Neuronal stem cell (in vitro differentiated cells): ENCODE results near the gene TMED5.

Experiments
- DNase-seq: peaks from one replicate; pipeline ENCODE4 v3.0.0-alpha.2; 2013; ENCODE audit warnings: low spot score
- H2AFZ ChIP-seq: one replicate; pipeline ENCODE4 v1.6.1; 2013; ENCODE audit warnings: mild to moderate bottlenecking, low read length, inconsistent platforms
- H2AK5ac ChIP-seq: 2 replicates; pipeline ENCODE4 v1.6.1; 2013; ENCODE audit warnings: low read depth, mild to moderate bottlenecking, inconsistent platforms, low read length, moderate library complexity, mixed read lengths
- H2BK120ac ChIP-seq: 2 replicates; pipeline ENCODE4 v1.6.1; 2013; ENCODE audit warnings: low read depth, mild to moderate bottlenecking, inconsistent platforms, low read length, moderate library complexity, mixed read lengths
- H2BK12ac ChIP-seq: one replicate; pipeline ENCODE4 v1.6.1; 2013; ENCODE audit warnings: low read length, inconsistent platforms
- H2BK15ac ChIP-seq: 2 replicates; pipeline ENCODE4 v1.6.1; 2013; ENCODE audit warnings: mild to moderate bottlenecking, low read length, inconsistent platforms, mixed read lengths
- H2BK5ac ChIP-seq: one replicate; pipeline ENCODE4 v1.6.1; 2013; ENCODE audit warnings: inconsistent platforms, mild to moderate bottlenecking, low read length, moderate library complexity
- H3K14ac ChIP-seq: one replicate; pipeline ENCODE4 v1.6.1; 2013; ENCODE audit warnings: low read length, inconsistent platforms
- H3K18ac ChIP-seq: 2 replicates; pipeline ENCODE4 v1.6.1; 2013; ENCODE audit warnings: low read length, inconsistent platforms
- H3K23ac ChIP-seq: 2 replicates; pipeline ENCODE4 v1.6.1; 2013; ENCODE audit warnings: low read depth, mild to moderate bottlenecking, mixed read lengths, low read length, inconsistent platforms; ENCODE audit not compliant: poor library complexity
- H3K27ac ChIP-seq: replicated peaks from 3 replicates; pipeline ENCODE4 v1.5.1; 2013; ENCODE audit warnings: low read length, inconsistent platforms
- H3K27me3 ChIP-seq, 3 experiments: 2 replicates each; pipeline ENCODE4 v1.6.1; 2013; ENCODE audit warnings: low read length in 3 of 3, mild to moderate bottlenecking in 2 of 3, inconsistent platforms in 1 of 3, low read depth in 1 of 3, mixed read lengths in 1 of 3, moderate library complexity in 1 of 3; ENCODE audit not compliant: control insufficient read depth in 3 of 3, insufficient read depth in 3 of 3
- H3K36me3 ChIP-seq, 2 donors: replicated peaks in 1 of 2; 2 replicates each; pipeline ENCODE4 v1.6.1; 2013; ENCODE audit warnings: low read length in 2 of 2; ENCODE audit not compliant: control insufficient read depth in 2 of 2, insufficient read depth in 2 of 2
- H3K4ac ChIP-seq: 2 replicates; pipeline ENCODE4 v1.6.1; 2013; ENCODE audit warnings: inconsistent platforms, mild to moderate bottlenecking, low read length, moderate library complexity
- H3K4me1 ChIP-seq, 2 donors: 1 replicate in 1 of 2; 2 replicates in 1 of 2; pipeline ENCODE4 v1.6.1; 2013; ENCODE audit warnings: low read length in 2 of 2, low read depth in 1 of 2; ENCODE audit not compliant: control insufficient read depth in 2 of 2, insufficient read depth in 1 of 2
- H3K4me2 ChIP-seq: one replicate; pipeline ENCODE4 v1.6.1; 2013; ENCODE audit warnings: mild to moderate bottlenecking, low read length, inconsistent platforms; ENCODE audit not compliant: insufficient read depth, poor library complexity, severe bottlenecking
- H3K4me3 ChIP-seq, 2 donors: 2 replicates each; pipeline ENCODE4 v1.5.1; 2013; ENCODE audit warnings: low read length in 2 of 2, mild to moderate bottlenecking in 2 of 2, inconsistent platforms in 1 of 2, moderate library complexity in 1 of 2
- H3K79me1 ChIP-seq: one replicate; pipeline ENCODE4 v1.6.1; 2013; ENCODE audit warnings: low read depth, mild to moderate bottlenecking, inconsistent platforms, low read length, moderate library complexity
- H3K9ac ChIP-seq: one replicate; pipeline ENCODE4 v1.6.1; 2013; ENCODE audit warnings: mild to moderate bottlenecking, low read depth, low read length, inconsistent platforms; ENCODE audit not compliant: poor library complexity
- H3K9me3 ChIP-seq, 2 donors: replicated peaks in 1 of 2; 2 replicates each; pipeline versions ENCODE3 to v1.6.1; 2013; ENCODE audit warnings: low read length in 2 of 2, mild to moderate bottlenecking in 2 of 2, inconsistent platforms in 1 of 2, low read depth in 1 of 2, mixed read lengths in 1 of 2, moderate library complexity in 1 of 2; ENCODE audit not compliant: control insufficient read depth in 2 of 2, insufficient read depth in 1 of 2
- H4K8ac ChIP-seq: one replicate; pipeline ENCODE4 v1.6.1; 2013; ENCODE audit warnings: low read depth, mild to moderate bottlenecking, inconsistent platforms, low read length, moderate library complexity
- H4K91ac ChIP-seq: one replicate; pipeline ENCODE4 v1.6.1; 2013; ENCODE audit warnings: low read length, low read depth, mild to moderate bottlenecking, inconsistent platforms; ENCODE audit not compliant: poor library complexity
- WGBS, 2 donors: extraction: QIAGEN DNeasy Blood & Tissue Kit; methylation state at CpG; one replicate each; pipeline ENCODE4 v1.1.7; 2013; ENCODE audit warnings: missing lambda C conversion rate in 2 of 2, mixed read lengths in 1 of 2; ENCODE audit not compliant: insufficient read length in 2 of 2, insufficient replicate concordance in 1 of 2; ENCODE audit errors: extremely low coverage in 2 of 2; 5-methylcytosine and 5-hydroxymethylcytosine counted together

The TMED5 gene

GRCh38 chr1:93150729-93151128 lies 29.5 kb downstream of the TMED5 start:
- H3K18ac ChIP-seq = no peak overlapping the region
- peaks cover 2 to 79% of the 10 kb centered on the region in 2 donors for H3K36me3 ChIP-seq
- no peaks in the 10 kb centered on the region for H3K79me1 ChIP-seq

GRCh38 chr1:93148001-93148400 lies 32.2 kb downstream of the TMED5 start:
- H3K4ac ChIP-seq = no peak overlapping the region
- H3K23ac ChIP-seq = no peak overlapping the region
- no peak overlapping the region for H3K4me3 ChIP-seq
- no peak overlapping the region for H3K4me2 ChIP-seq
- H3K79me1 ChIP-seq = no peaks in the 10 kb centered on the region
- H2BK120ac ChIP-seq = no peak overlapping the region
- H3K9ac ChIP-seq = no peak overlapping the region
- no peaks in the 10 kb centered on the region for H3K27me3 ChIP-seq
- no peak overlapping the region for H3K27ac ChIP-seq
- H2BK5ac ChIP-seq = no peak overlapping the region
- H3K4me1 ChIP-seq = no peaks in the 10 kb centered on the region
- H3K36me3 ChIP-seq = peaks cover 0 to 55% of the 10 kb centered on the region in 2 donors
- DNase-seq = no peak
- no peak overlapping the region for H2AFZ ChIP-seq
- H2BK15ac ChIP-seq = no peak overlapping the region
- H3K14ac ChIP-seq = no peak overlapping the region
- no peaks in the 10 kb centered on the region for H3K9me3 ChIP-seq
- H3K18ac ChIP-seq = no peak overlapping the region
- WGBS, 2 donors = no CpG with 5 or more reads among the region's 7 CpGs
- H2AK5ac ChIP-seq = no peak overlapping the region
- no peak overlapping the region for H2BK12ac ChIP-seq
- no peak overlapping the region for H4K91ac ChIP-seq
- no peak overlapping the region for H4K8ac ChIP-seq

More at GRCh38 chr1:93150729-93151128, 29.5 kb downstream of the TMED5 start:
- no peak overlapping the region for H2BK15ac ChIP-seq
- no peak overlapping the region for H3K4me2 ChIP-seq
- H2BK12ac ChIP-seq = no peak overlapping the region
- H4K8ac ChIP-seq = no peak overlapping the region
- H2AFZ ChIP-seq = no peak overlapping the region
- no peaks in the 10 kb centered on the region for H3K27me3 ChIP-seq
- H3K14ac ChIP-seq = no peak overlapping the region
- H2BK5ac ChIP-seq = no peak overlapping the region
- no peak overlapping the region for H2AK5ac ChIP-seq
- no peak overlapping the region for H3K4ac ChIP-seq
- H2BK120ac ChIP-seq = no peak overlapping the region
- H3K9me3 ChIP-seq = no peaks in the 10 kb centered on the region
- H3K9ac ChIP-seq = no peak overlapping the region
- H3K4me1 ChIP-seq = no peaks in the 10 kb centered on the region
- H3K27ac ChIP-seq = no peak overlapping the region
- DNase-seq = no peak
- no peak overlapping the region for H4K91ac ChIP-seq
- H3K4me3 ChIP-seq = no peak overlapping the region
- H3K23ac ChIP-seq = no peak overlapping the region
- no CpG with 5 or more reads among the region's 1 CpG for WGBS, 2 donors

- Histone ChIP-seq H3K4ac (no peak overlapping the region), H3K27me3 (no peaks in the 10 kb centered on the region), H2BK5ac (no peak overlapping the region), H2AK5ac (no peak overlapping the region), H3K27ac (no peak overlapping the region), H3K23ac (no peak overlapping the region), H3K36me3 (peaks cover 0 to 56% of the 10 kb centered on the region in 2 donors), H2BK15ac (no peak overlapping the region), H3K4me2 (no peak overlapping the region), H3K79me1 (peaks cover 3% of the 10 kb centered on the region), H4K8ac (no peak overlapping the region), H3K4me3 (no peak overlapping the region), H4K91ac (no peak overlapping the region), H2AFZ (no peak overlapping the region), H3K4me1 (no peaks in the 10 kb centered on the region), H2BK120ac (no peak overlapping the region), H3K18ac (no peak overlapping the region), H3K9me3 (no peaks in the 10 kb centered on the region), H3K9ac (no peak overlapping the region), H2BK12ac (no peak overlapping the region), H3K14ac (no peak overlapping the region)
- WGBS, 2 donors = no CpG with 5 or more reads among the region's 4 CpGs
- DNase-seq = no peak
These were observed 36.4 kb downstream of the TMED5 start for GRCh38 chr1:93143769-93144168.

GRCh38 chr1:93143136-93143535 lies 37.1 kb downstream of the TMED5 start:
- Histone ChIP-seq H3K4me2 (no peak overlapping the region), H2AFZ (no peak overlapping the region), H3K14ac (no peak overlapping the region), H4K8ac (no peak overlapping the region), H3K18ac (no peak overlapping the region), H3K9ac (no peak overlapping the region), H3K36me3 (peaks cover 0 to 56% of the 10 kb centered on the region in 2 donors), H3K4me3 (no peak overlapping the region), H2BK12ac (no peak overlapping the region), H2BK15ac (no peak overlapping the region), H2BK120ac (no peak overlapping the region), H3K4ac (no peak overlapping the region), H4K91ac (no peak overlapping the region), H3K9me3 (no peaks in the 10 kb centered on the region), H3K4me1 (no peaks in the 10 kb centered on the region), H3K27ac (no peak overlapping the region), H2BK5ac (no peak overlapping the region), H3K23ac (no peak overlapping the region), H3K27me3 (no peaks in the 10 kb centered on the region), H2AK5ac (no peak overlapping the region), H3K79me1 (peaks cover 3% of the 10 kb centered on the region)
- WGBS, 2 donors = no CpG with 5 or more reads among the region's 1 CpG
- no peak for DNase-seq
